ENCODE measurements around the gene ELMOD2.

- no peak for TF ChIP-seq ATF2 (tag by site-specific recombination; IDR thresholded peaks at IDR 0.05; ENCODE audit: low read depth)
- no peak for TF ChIP-seq PBX3 (CRISPR knock-in tag; IDR thresholded peaks at IDR 0.05)
- TF ChIP-seq CTCF (tag by site-specific recombination; IDR thresholded peaks at IDR 0.05), result no peak
- TF ChIP-seq ZBTB26 (tag by site-specific recombination; optimal IDR thresholded peaks at IDR 0.05), result no peak
- no peak for TF ChIP-seq ZNF391 (tag by site-specific recombination; IDR thresholded peaks at IDR 0.05; ENCODE audit: borderline replicate concordance, low read depth)
- no peak for TF ChIP-seq ZNF433 (tag by site-specific recombination; IDR thresholded peaks at IDR 0.05; ENCODE audit: low read depth)
- TF ChIP-seq SP2 (tag by site-specific recombination; IDR thresholded peaks at IDR 0.05), result no peak
- TF ChIP-seq ZNF24 (tag by site-specific recombination; IDR thresholded peaks at IDR 0.05), result no peak
Observed at GRCh38 chr4:140571620-140572019, 47.7 kb downstream of the ELMOD2 start.

Data from HEK293 (cell line).